Stimulated activated CD8-positive, alpha-beta memory T cell treated with anti-CD3 and anti-CD28 coated beads, Interleukin-4, amount 100 ng/mL, for 24 hours (primary cell): ENCODE measurements around the gene HOXB9.

ENCODE experiments used
- DNase-seq: peaks from one replicate; pipeline ENCODE4 v3.0.0-alpha.2; 2020; ENCODE audit warnings: low read depth

Gene HOXB9

GRCh38 chr17:48624118-48624517, 2.0 kb downstream of the HOXB9 start:
- DNase-seq: no peak

- DNase-seq: no peak
These were observed 2.6 kb downstream of the HOXB9 start for GRCh38 chr17:48623583-48623982.

GRCh38 chr17:48622857-48623256, 3.3 kb downstream of the HOXB9 start:
- no peak for DNase-seq

GRCh38 chr17:48621410-48622392, 4.5 kb downstream of the HOXB9 start:
- DNase-seq: no peak

- DNase-seq: no peak
These were observed 5.6 kb downstream of the HOXB9 start for GRCh38 chr17:48620461-48621139.

- DNase-seq: no peak
These were observed 6.2 kb downstream of the HOXB9 start for GRCh38 chr17:48619826-48620449.

GRCh38 chr17:48618256-48618896, 7.8 kb downstream of the HOXB9 start:
- DNase-seq: peak; percentile 67

GRCh38 chr17:48617471-48618255, 8.5 kb downstream of the HOXB9 start:
- no peak for DNase-seq

GRCh38 chr17:48616717-48617470, 9.3 kb downstream of the HOXB9 start:
- no peak for DNase-seq

GRCh38 chr17:48615963-48616716, 10.0 kb downstream of the HOXB9 start:
- DNase-seq: no peak

GRCh38 chr17:48615047-48615962, 10.9 kb downstream of the HOXB9 start, which contains the start of gene HOXB8:
TSS of gene HOXB8 (minus strand) at chr17:48615292. CDS start at chr17:48614704, 588 bp downstream.
- DNase-seq: no peak

GRCh38 chr17:48613862-48614694, 12.1 kb downstream of the HOXB9 start:
- no peak for DNase-seq

- DNase-seq: no peak
These were observed 13.1 kb downstream of the HOXB9 start for GRCh38 chr17:48612854-48613691.

GRCh38 chr17:48612456-48612853, 13.7 kb downstream of the HOXB9 start:
- DNase-seq: no peak

- DNase-seq: no peak
These were observed 14.3 kb downstream of the HOXB9 start for GRCh38 chr17:48611681-48612455.

- DNase-seq: no peak
These were observed 14.9 kb downstream of the HOXB9 start for GRCh38 chr17:48611213-48611612.
